AG04449 (cell line): Measurements from ENCODE around the gene RNF207.

Experiments used
- CTCF ChIA-PET: fragments of 350-600 bp; formaldehyde crosslinking; extraction: SDS; loops from one replicate; lab custom pipeline; 2021; ENCODE audit warnings: antibody characterized with exemption; lab: Yijun Ruan, JAX
- POLR2A ChIA-PET: fragments of 400-600, 350-600 bp; formaldehyde crosslinking; extraction: SDS; loops from one replicate; lab custom pipeline; 2020; ENCODE audit warnings: antibody characterized with exemption, inconsistent platforms; lab: Yijun Ruan, JAX
- DNase-seq: peaks from one replicate; pipeline ENCODE4 v3.0.0-alpha.2; 2010; ENCODE audit warnings: low read depth, low spot score
- H3K4me3 ChIP-seq: 2 replicates; pipeline ENCODE4 v1.5.1; 2011; ENCODE audit warnings: low read depth, mild to moderate bottlenecking, control low read depth, low read length
- CTCF ChIP-seq: IDR thresholded peaks from one replicate; pipeline ENCODE4 v1.5.1; 2011; ENCODE audit warnings: mild to moderate bottlenecking, moderate library complexity, low read length, control low read depth, inconsistent platforms; ENCODE audit not compliant: insufficient read depth; ENCODE audit errors: missing control alignments

RNF207 gene, protein sequence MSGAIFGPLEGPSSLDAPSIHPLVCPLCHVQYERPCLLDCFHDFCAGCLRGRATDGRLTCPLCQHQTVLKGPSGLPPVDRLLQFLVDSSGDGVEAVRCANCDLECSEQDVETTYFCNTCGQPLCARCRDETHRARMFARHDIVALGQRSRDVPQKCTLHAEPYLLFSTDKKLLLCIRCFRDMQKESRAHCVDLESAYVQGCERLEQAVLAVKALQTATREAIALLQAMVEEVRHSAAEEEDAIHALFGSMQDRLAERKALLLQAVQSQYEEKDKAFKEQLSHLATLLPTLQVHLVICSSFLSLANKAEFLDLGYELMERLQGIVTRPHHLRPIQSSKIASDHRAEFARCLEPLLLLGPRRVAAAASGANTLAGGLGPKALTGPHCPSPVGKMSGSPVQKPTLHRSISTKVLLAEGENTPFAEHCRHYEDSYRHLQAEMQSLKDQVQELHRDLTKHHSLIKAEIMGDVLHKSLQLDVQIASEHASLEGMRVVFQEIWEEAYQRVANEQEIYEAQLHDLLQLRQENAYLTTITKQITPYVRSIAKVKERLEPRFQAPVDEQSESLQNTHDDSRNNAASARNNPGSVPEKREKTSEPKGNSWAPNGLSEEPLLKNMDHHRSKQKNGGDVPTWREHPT

DNA sequence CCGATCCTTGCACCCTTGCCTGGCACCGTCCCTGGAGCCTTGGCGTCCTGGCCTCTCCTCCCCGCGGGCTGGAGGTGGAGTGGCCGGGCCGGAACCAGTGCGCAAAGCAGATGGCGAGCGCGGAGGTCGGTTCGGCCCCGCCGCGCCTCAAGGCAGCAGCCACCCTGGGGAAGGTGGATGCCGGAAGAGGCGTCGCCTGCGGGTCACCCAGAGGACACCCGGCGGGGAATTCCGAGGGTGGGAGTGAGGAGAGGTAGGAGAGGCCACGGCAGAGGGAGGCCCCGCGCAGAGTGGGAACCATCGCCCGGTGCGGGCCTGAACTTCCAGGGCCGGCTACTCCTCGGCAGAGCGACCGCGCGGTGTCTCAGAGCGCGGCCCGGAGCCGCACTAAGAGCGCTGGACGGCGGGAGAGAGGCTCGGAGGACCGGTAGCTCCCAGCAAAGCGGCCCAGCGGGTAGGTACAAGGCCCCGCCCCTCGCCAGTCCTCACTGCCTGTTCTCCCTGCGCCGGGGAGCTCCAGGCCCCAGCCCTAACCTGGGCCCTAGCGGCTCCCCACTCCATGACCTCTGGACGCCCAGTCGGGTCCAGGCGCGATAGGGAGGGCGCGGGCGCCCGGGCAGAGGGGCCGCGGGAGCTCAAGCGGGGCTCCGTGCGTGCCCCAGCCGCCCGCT is at the start of gene RNF207:
Gene RNF207 (plus strand): TSS at position 271 of the 671 bp plus-strand sequence. CDS start 417 bp downstream, outside the sequence.
- no peak for TF ChIP-seq CTCF
- POLR2A ChIA-PET = no interaction called here
- H3K4me3 ChIP-seq = peak within 1 kb of the TSS; percentile 58
- DNase-seq = no peak
- CTCF ChIA-PET = interaction anchor here (1.0 to 5.4 kb wide), 15 partner anchors 10 to 284 kb away, joined by 3 to 62 read pairs (median 8); partner anchors contain the start of genes HES3 and RPL22

GRCh38 chr1:6157132-6157527 is 48.8 kb upstream of the RNF207 start:
- H3K4me3 ChIP-seq = no peak overlapping the region
- ChIA-PET POLR2A (no interaction called here), CTCF (no interaction called here)
- no peak for DNase-seq
- no peak for TF ChIP-seq CTCF

DNA sequence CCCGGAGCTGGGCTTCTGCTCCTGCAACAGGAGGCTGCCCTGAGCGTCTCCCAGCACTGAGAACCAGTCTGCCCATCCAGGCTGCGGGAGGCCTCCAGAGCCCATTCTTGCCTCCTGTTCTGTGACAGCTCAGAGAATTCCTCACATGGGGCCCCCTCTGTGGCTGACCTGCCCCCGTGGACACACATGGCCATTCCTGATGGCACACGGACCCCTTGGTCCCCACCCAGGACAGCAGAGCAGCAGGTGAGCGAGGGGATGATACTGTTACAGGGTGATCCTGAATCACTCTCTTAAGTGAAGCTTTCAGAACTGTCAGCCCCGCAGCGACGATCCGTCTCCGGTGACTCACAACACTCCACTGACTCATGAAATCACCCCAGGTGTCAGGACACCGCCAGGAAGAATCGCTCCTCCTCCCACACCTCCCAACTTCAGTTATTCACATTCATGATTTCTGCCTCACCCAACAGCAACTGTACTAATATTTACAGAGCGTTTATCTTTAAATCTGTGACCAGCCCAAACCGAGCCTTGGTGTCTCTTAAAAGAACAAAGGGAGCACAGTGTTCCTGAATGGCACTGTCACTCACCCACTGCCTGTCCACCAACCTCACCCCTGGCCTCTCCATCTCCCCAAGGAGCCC is 48.3 kb upstream of the RNF207 start:
- H3K4me3 ChIP-seq = no peak overlapping the region
- POLR2A ChIA-PET = no interaction called here
- no peak for TF ChIP-seq CTCF
- no peak for DNase-seq
- CTCF ChIA-PET = interaction anchor here (2.0 kb wide), 1 partner anchor 13 kb away, joined by 5 read pairs; no protein-coding TSS in a partner anchor

DNA sequence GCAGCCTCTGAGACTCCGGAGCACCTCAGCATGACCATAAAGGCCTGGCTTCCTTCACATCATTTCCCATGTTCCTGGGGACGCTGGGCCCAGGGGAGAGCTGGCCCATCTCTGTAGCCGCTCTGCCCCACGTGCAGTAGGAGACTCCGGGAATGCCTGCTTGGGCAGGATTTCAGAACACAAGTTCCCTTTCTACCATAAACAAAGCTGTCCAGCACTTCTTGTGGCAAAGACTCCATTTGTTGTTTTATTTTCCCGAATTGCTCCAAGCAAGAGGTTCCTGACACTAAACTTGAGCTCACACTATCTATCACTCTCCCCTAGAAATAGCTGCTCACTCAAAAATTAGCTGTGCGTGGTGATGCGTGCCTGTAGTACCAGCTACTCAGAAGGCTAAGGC is 47.7 kb upstream of the RNF207 start:
- CTCF ChIA-PET = interaction anchor here (2.0 kb wide), 1 partner anchor 13 kb away, joined by 5 read pairs; no protein-coding TSS in a partner anchor
- no peak for TF ChIP-seq CTCF
- no peak for DNase-seq
- H3K4me3 ChIP-seq = no peak overlapping the region
- POLR2A ChIA-PET = no interaction called here

- ChIA-PET POLR2A (no interaction called here), CTCF (interaction anchor here (1.2 kb wide), 1 partner anchor 9 kb away, joined by 3 read pairs; no protein-coding TSS in a partner anchor)
- no peak for DNase-seq
- no peak for TF ChIP-seq CTCF
- no peak overlapping the region for H3K4me3 ChIP-seq
Observed at GRCh38 chr1:6162341-6162740, 43.6 kb upstream of the RNF207 start.
